Activated CD4-positive, alpha-beta T cell treated with anti-CD3 and anti-CD28 coated beads for 4 hours (primary cell): ENCODE data around the gene OLFML1.
"Not testable (repeated sequence)": the region's sequence is repeated elsewhere in the genome, so short reads cannot be mapped to it uniquely, and the experiment has no call there.

Source experiments
- DNase-seq, 2 donors: peaks; one replicate each; pipeline ENCODE4 v3.0.0-alpha.2; 2020

OLFML1 gene

GRCh38 chr11:7513234-7514098 is 28.2 kb downstream of the OLFML1 start, which contains the start of gene PPFIBP2:
Gene PPFIBP2, plus strand, starts transcription at chr11:7513999. Its CDS starts 35,477 bp downstream, at chr11:7549476.
- DNase-seq = peak; percentile 80

GRCh38 chr11:7514099-7514591 is 28.8 kb downstream of the OLFML1 start:
- DNase-seq = no peak

- DNase-seq = no peak
Measured at GRCh38 chr11:7515447-7515886, 30.2 kb downstream of the OLFML1 start.

GRCh38 chr11:7516475-7516874 is 31.2 kb downstream of the OLFML1 start:
- no peak for DNase-seq

- DNase-seq = not testable (repeated sequence)
Measured at GRCh38 chr11:7517743-7518142, 32.4 kb downstream of the OLFML1 start.

- no peak for DNase-seq
Measured at GRCh38 chr11:7518811-7519562, 33.7 kb downstream of the OLFML1 start.

GRCh38 chr11:7520011-7520942 is 35.0 kb downstream of the OLFML1 start:
- no peak for DNase-seq

GRCh38 chr11:7520981-7521487 is 35.7 kb downstream of the OLFML1 start:
- DNase-seq = no peak

GRCh38 chr11:7522121-7522520 is 36.8 kb downstream of the OLFML1 start:
- no peak for DNase-seq

- no peak for DNase-seq
Measured at GRCh38 chr11:7522546-7522945, 37.2 kb downstream of the OLFML1 start.

- no peak for DNase-seq
Measured at GRCh38 chr11:7523416-7524210, 38.3 kb downstream of the OLFML1 start.

- no peak for DNase-seq
Measured at GRCh38 chr11:7524462-7525235, 39.3 kb downstream of the OLFML1 start.

- no peak for DNase-seq
Measured at GRCh38 chr11:7525424-7525823, 40.1 kb downstream of the OLFML1 start.

GRCh38 chr11:7527029-7527428 is 41.7 kb downstream of the OLFML1 start:
- peak in 1 of 2 donors; percentile 12 for DNase-seq

GRCh38 chr11:7528514-7529049 is 43.3 kb downstream of the OLFML1 start:
- no peak for DNase-seq

GRCh38 chr11:7530013-7530640 is 44.8 kb downstream of the OLFML1 start:
- no peak for DNase-seq

GRCh38 chr11:7531011-7531410 is 45.7 kb downstream of the OLFML1 start:
- no peak for DNase-seq

- no peak for DNase-seq
Measured at GRCh38 chr11:7532405-7533145, 47.3 kb downstream of the OLFML1 start.
